Right lobe of liver (tissue), 6 donors: ENCODE results near the gene AFDN. TPM values are rescaled to one million over a fixed set of nuclear protein-coding genes. Genes with fewer than 3 reads are reported as not detected.

Source experiments
- ATAC-seq, 4 donors: fragments of 200-7000 bp; cut with Tn5 transposase; one replicate each; pipeline ENCODE4 v1.9.1; 2020; ENCODE audit warnings: mild to moderate bottlenecking in 4 of 4, moderate library complexity in 4 of 4
- DNase-seq, 3 donors: peaks; one replicate each; pipeline ENCODE4 v3.0.0-alpha.2; 2020
- H3K27ac ChIP-seq, 3 donors: fragments of 200-600 bp; one replicate each; pipeline ENCODE4 v1.8.0; 2022
- H3K27me3 ChIP-seq, 2 donors: fragments of 200-600 bp; one replicate each; pipeline ENCODE4 v1.8.0; 2022
- H3K36me3 ChIP-seq, 4 donors: fragments of 200-600 bp; sonication (generic) in 1 of 4; one replicate each; pipeline versions ENCODE4 v1.5.1 to v1.8.0; 2017 to 2022; ENCODE audit warnings: control low read depth in 1 of 4
- H3K4me1 ChIP-seq, 4 donors: fragments of 200-600 bp; sonication (generic) in 1 of 4; one replicate each; pipeline versions ENCODE4 v1.5.1 to v1.8.0; 2017 to 2022; ENCODE audit warnings: control low read depth in 1 of 4
- H3K4me3 ChIP-seq, 3 donors: fragments of 200-600 bp; one replicate each; pipeline ENCODE4 v1.8.0; 2022
- H3K9me3 ChIP-seq, 4 donors: fragments of 200-600 bp; sonication (generic) in 1 of 4; one replicate each; pipeline versions ENCODE4 v1.5.1 to v1.8.0; 2017 to 2022; ENCODE audit warnings: control low read depth in 1 of 4
- POLR2A ChIP-seq: fragments of 450-650 bp; IDR thresholded peaks from one replicate; pipeline ENCODE4 v1.6.1; 2017; ENCODE audit warnings: antibody characterized with exemption, mild to moderate bottlenecking
- WGBS: methylation state at CpG from one replicate; pipeline ENCODE4 v1.1.6; 2018; ENCODE audit warnings: low coverage, low lambda C conversion rate; ENCODE audit not compliant: insufficient coverage; ENCODE audit errors: missing lambda C conversion rate; 5-methylcytosine and 5-hydroxymethylcytosine counted together
- intact Hi-C, 2 donors: fragments of 100-400 bp; cut with DNase I; formaldehyde crosslinking; loops; one replicate each; pipeline versions ENCODE4 v1.11.2 to v1.14.1; 2022
- long read RNA-seq: library from polyadenylated mRNA; unstranded; transcript quantifications from one replicate; pipeline ENCODE4 v2.0.0, GENCODE V29; 2019
- total RNA-seq, 6 experiments: library from RNA; depleted of rRNA in 2 of 6; stranded (reverse); fragments of >200 nt in 2 of 6; fragmentation: NEBNext Ultra II Directional in 3 of 6; extraction: Animal tissue kit (Norgen Biotek cat#: 25700) in 3 of 6; gene quantifications; one replicate each; pipeline versions ENCODE4 v1.1.0 to v1.2.4, GENCODE V29; 2016 to 2023
- TF ChIP-seq, protein P1 (sequence below), 4 donors: fragments of 200-600 bp in 3 of 4; fragments of 450-650 bp in 1 of 4; IDR thresholded peaks; one replicate each; pipeline versions ENCODE4 v1.5.1 to v1.8.0; 2016 to 2022; ENCODE audit warnings: antibody characterized with exemption in 4 of 4, mild to moderate bottlenecking in 2 of 4
- donor health status: DM: no; HTN: yes; CAD: no.
- donor health status: DM: no; HTN: no; CAD: no.
- donor health status: DM: no; HTN: no; CAD: no.
- donor health status: DM: no; HTN: yes; CAD: no.
- donor health status: DM: no; HTN: yes; CAD: no.

The AFDN gene, protein sequence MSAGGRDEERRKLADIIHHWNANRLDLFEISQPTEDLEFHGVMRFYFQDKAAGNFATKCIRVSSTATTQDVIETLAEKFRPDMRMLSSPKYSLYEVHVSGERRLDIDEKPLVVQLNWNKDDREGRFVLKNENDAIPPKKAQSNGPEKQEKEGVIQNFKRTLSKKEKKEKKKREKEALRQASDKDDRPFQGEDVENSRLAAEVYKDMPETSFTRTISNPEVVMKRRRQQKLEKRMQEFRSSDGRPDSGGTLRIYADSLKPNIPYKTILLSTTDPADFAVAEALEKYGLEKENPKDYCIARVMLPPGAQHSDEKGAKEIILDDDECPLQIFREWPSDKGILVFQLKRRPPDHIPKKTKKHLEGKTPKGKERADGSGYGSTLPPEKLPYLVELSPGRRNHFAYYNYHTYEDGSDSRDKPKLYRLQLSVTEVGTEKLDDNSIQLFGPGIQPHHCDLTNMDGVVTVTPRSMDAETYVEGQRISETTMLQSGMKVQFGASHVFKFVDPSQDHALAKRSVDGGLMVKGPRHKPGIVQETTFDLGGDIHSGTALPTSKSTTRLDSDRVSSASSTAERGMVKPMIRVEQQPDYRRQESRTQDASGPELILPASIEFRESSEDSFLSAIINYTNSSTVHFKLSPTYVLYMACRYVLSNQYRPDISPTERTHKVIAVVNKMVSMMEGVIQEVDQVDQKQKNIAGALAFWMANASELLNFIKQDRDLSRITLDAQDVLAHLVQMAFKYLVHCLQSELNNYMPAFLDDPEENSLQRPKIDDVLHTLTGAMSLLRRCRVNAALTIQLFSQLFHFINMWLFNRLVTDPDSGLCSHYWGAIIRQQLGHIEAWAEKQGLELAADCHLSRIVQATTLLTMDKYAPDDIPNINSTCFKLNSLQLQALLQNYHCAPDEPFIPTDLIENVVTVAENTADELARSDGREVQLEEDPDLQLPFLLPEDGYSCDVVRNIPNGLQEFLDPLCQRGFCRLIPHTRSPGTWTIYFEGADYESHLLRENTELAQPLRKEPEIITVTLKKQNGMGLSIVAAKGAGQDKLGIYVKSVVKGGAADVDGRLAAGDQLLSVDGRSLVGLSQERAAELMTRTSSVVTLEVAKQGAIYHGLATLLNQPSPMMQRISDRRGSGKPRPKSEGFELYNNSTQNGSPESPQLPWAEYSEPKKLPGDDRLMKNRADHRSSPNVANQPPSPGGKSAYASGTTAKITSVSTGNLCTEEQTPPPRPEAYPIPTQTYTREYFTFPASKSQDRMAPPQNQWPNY (N-terminal part only)
- 100 to 1,000 TPM in 1 of 6 experiments, 10 to 100 TPM in 5; 77.0 to 106 (median 85.5) TPM for total RNA-seq
- long read RNA-seq, partial matches to known transcripts: 1 of 2 reads
- long read RNA-seq, other reads (novel, unspliced or antisense): 1 of 2 reads

DNA sequence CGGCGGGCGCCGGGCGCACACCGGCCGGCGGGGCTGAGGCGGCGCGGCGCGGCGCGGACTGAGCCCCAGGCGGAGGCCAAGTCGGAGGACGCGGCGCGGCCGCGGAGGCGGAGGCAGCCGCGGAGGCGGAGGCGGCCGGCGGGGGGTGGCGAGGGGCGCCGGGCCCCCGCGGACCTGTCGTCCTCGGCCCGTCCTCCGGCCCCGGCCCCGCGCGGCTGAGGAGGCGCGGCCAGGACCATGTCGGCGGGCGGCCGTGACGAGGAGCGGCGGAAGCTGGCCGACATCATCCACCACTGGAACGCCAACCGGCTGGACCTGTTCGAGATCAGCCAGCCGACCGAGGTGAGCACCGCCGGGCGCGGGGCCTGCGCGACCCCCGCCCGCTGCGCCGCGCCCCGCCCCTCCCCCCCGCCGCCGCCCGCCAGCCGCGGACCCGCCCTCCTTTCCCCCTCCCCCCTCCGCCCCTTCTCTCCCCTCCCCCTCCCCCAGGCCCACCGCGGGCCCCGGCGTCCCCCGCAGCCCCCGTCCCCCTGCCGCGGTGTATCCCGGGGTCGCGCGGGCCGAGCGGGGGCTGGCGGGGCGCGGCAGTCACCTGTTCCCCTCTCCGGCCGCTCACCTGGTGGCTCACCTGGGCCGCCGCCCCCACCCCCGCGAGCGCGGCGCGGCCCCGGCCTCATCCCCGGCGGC is at the start of gene AFDN:
Gene AFDN, plus strand, starts transcription at position 16 of the 687 bp plus-strand sequence. Its CDS starts 222 bp downstream, at position 238.
- Histone ChIP-seq H3K4me3 (peak within 1 kb of the TSS; percentile 60 to 72 (median 64)), H3K9me3 (no peaks in the 10 kb centered on the region), H3K27ac (peak within 1 kb of the TSS; percentile 68 to 91 (median 76)), H3K4me1 (peaks cover 0 to 38% (median 15%) of the 10 kb centered on the region in 4 donors), H3K27me3 (no peaks in the 10 kb centered on the region), H3K36me3 (no peaks in the 10 kb centered on the region)
- DNase-seq (peak in 1 of 3 donors; percentile 54), ATAC-seq (peak in 1 of 4 donors; percentile 2)
- intact Hi-C loops: no loop called here
- 0% methylated on average over 18 of the region's 108 CpGs for WGBS
- peak; percentile 30 for TF ChIP-seq POLR2A
- TF ChIP-seq, protein P1, sequence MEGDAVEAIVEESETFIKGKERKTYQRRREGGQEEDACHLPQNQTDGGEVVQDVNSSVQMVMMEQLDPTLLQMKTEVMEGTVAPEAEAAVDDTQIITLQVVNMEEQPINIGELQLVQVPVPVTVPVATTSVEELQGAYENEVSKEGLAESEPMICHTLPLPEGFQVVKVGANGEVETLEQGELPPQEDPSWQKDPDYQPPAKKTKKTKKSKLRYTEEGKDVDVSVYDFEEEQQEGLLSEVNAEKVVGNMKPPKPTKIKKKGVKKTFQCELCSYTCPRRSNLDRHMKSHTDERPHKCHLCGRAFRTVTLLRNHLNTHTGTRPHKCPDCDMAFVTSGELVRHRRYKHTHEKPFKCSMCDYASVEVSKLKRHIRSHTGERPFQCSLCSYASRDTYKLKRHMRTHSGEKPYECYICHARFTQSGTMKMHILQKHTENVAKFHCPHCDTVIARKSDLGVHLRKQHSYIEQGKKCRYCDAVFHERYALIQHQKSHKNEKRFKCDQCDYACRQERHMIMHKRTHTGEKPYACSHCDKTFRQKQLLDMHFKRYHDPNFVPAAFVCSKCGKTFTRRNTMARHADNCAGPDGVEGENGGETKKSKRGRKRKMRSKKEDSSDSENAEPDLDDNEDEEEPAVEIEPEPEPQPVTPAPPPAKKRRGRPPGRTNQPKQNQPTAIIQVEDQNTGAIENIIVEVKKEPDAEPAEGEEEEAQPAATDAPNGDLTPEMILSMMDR (IDR thresholded peaks at IDR 0.05): no peak

DNA sequence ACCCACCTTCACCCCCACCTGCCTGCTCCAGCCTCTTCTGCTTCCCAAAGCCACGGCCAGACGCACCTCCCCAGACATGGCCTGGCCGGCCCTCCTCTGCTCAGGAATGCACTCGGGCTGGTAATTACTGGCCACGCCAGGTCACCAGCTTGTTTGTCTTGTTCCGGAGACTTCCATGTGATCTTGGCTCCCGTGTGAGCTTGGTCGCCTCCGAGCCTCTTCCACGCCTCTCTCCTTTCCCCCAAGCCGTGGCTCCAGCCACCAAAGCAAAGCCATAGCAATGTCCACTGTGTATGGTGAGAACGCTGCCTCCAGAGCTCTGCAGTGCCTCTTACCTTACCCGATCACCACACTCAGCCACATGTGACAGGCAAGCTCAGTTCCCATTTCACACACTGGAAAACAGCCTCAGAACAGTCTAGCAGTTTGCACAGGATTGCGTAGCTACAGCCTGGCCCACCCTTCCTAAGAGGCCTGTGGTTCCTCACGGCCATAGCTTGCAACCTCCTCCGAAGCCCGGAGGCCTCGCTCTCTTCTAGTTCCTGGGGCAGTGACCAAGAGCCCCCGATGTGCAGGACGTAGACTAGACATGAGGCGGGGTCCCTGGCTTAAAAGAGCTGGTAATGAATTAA is 48.1 kb upstream of the AFDN start:
- Histone ChIP-seq H3K27me3 (no peaks in the 10 kb centered on the region), H3K9me3 (no peaks in the 10 kb centered on the region)
- peak; percentile 69 to 86 (median 80) for ATAC-seq

DNA sequence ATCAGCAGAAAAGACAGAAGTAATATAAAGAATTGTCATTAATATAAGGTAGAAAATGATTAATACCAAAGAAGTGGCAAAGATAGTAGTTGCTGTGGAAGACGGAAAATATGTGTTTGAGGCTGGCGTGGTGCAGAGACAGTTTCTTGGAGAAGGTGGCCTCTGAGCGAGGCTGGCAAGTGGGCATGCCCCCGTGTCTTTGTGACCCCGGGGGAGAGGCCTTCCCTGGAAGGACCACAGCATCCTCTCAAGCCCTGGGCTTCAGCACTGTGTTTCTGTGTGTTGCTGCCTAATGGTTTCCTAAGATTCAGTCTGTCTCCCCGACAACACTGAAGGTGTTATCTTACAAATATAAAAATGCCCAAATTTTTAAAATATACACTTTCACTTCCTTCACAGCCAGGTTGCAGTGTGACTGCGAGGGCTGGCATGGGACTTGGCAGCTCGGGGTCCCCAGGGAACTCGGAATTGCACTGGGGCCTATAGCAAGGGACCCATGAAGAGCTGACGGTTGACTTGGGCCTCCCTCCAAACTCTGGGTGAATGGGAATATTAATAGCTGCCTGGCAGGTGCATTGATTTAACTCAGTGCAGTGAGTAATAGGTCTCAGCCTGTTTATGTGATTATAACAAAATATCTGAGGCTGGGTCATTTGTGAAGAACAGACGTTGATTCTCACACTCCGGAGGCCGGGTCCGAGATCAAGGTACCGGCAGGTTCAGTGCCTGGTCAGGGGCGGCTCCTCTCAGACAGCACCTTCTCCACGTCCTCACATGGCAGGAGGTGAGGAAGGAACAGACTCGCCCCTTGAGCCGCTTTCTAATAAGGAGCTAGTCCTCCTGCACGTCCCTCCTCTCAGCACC is 47.4 kb upstream of the AFDN start:
- ATAC-seq: no peak
- Histone ChIP-seq H3K4me1 (peaks cover 0 to 8% (median 0%) of the 10 kb centered on the region in 4 donors), H3K9me3 (no peaks in the 10 kb centered on the region), H3K27me3 (no peaks in the 10 kb centered on the region), H3K36me3 (peaks cover 0 to 5% (median under 1%) of the 10 kb centered on the region in 4 donors), H3K4me3 (no peak overlapping the region), H3K27ac (no peak overlapping the region)
- 92% methylated on average over 8 of the region's 20 CpGs for WGBS
- no peak for TF ChIP-seq POLR2A
- no peak for DNase-seq
- intact Hi-C loops: no loop called here

More for the DNA sequence above, 48.1 kb upstream of the AFDN start:
- Histone ChIP-seq H3K4me3 (no peak overlapping the region), H3K4me1 (peaks cover 0 to 8% (median 0%) of the 10 kb centered on the region in 4 donors), H3K27ac (peak overlapping the region in 1 of 3 donors; percentile 43), H3K36me3 (peaks cover 0 to 2% (median 0%) of the 10 kb centered on the region in 4 donors)
- WGBS: 61% methylated on average over 18 of the region's 21 CpGs
- TF ChIP-seq POLR2A: no peak
- TF ChIP-seq, protein P1 (IDR thresholded peaks at IDR 0.05): no peak
- peak in 1 of 3 donors; percentile 68 for DNase-seq
- intact Hi-C loops: no loop called here
